Osteocyte (in vitro differentiated cells): ENCODE data around the gene CCNB2. TPM values are rescaled to one million over a fixed set of nuclear protein-coding genes. Genes with fewer than 3 reads are reported as not detected.
"Not testable (repeated sequence)": the region's sequence is repeated elsewhere in the genome, so short reads cannot be mapped to it uniquely, and the experiment has no call there.

ENCODE experiments used
- DNase-seq: peaks from one replicate; pipeline ENCODE4 v3.0.0; 2021; ENCODE audit warnings: mixed read lengths; ENCODE audit not compliant: unreplicated experiment; ENCODE audit errors: extremely low spot score
- H3K27ac Mint-ChIP-seq: one replicate; pipeline ENCODE4 v1.8.0; 2021; ENCODE audit warnings: mild to moderate bottlenecking, mixed read lengths; ENCODE audit not compliant: unreplicated experiment
- H3K27me3 Mint-ChIP-seq: one replicate; pipeline ENCODE4 v1.8.0; 2021; ENCODE audit warnings: mixed read lengths; ENCODE audit not compliant: unreplicated experiment
- H3K36me3 Mint-ChIP-seq: one replicate; pipeline ENCODE4 v1.8.0; 2021; ENCODE audit warnings: mixed read lengths; ENCODE audit not compliant: unreplicated experiment
- H3K4me1 Mint-ChIP-seq: one replicate; pipeline ENCODE4 v1.8.0; 2021; ENCODE audit warnings: mixed read lengths; ENCODE audit not compliant: unreplicated experiment
- H3K4me3 Mint-ChIP-seq: one replicate; pipeline ENCODE4 v1.8.0; 2021; ENCODE audit warnings: mild to moderate bottlenecking, moderate library complexity, mixed read lengths; ENCODE audit not compliant: unreplicated experiment
- H3K9me3 Mint-ChIP-seq: one replicate; pipeline ENCODE4 v1.8.0; 2021; ENCODE audit warnings: mixed read lengths; ENCODE audit not compliant: unreplicated experiment
- CTCF ChIP-seq: fragments of 200-600 bp; sonication (generic); IDR thresholded peaks from 2 replicates; pipeline ENCODE4 v1.5.0; 2021; ENCODE audit warnings: antibody characterized with exemption, mild to moderate bottlenecking, moderate library complexity
- total RNA-seq: library from RNA; stranded (reverse); gene quantifications from 2 replicates; pipeline ENCODE4 v1.2.1, GENCODE V29; 2021

The CCNB2 gene
- total RNA-seq, 1 donor from 2014 or later: 12.7 TPM

DNA sequence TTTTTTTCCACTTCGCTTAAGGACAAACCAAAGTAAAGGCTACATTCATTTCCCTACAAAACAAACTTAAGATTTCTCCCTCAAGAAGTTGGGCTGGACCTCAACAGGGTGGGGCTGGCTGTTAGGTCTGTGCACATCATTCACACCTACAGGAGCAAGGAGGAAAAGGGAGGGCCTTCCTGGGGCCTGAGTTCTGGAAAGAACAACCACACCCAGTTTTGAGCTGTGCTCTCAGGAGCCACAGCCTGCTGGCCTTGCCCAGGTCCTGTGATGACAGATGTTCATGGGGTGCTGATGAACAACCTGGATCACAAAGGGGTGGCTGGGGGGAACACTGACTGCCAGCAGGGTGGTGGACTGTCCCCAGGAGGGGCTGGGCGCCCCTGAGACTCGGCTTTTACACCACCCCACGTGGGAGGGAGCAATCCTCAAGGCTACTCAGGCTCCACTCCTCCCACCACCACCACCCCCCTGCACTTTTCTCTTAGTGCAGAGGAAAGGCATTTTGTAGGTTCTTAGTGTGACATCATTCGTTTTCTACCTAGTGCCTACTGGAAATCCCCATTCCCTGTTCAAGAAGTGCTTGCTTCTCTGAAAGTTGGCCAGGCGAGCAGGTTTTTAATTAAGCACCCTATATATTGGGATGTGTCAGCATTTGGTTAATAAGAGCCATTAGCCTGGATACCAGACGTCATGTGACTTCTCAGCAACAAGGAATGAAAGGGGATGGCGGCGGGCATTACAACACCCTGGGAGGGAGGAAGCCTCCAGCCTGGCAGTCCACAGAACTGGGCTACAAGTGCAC lies 35.7 kb downstream of the CCNB2 start:
- no peaks in the 10 kb centered on the region for H3K27me3 Mint-ChIP-seq
- H3K4me3 Mint-ChIP-seq: no peak overlapping the region
- peak; percentile 53 for DNase-seq
- peaks cover 33% of the 10 kb centered on the region for H3K36me3 Mint-ChIP-seq
- TF ChIP-seq CTCF: no peak
- H3K9me3 Mint-ChIP-seq: no peaks in the 10 kb centered on the region
- H3K4me1 Mint-ChIP-seq: no peaks in the 10 kb centered on the region
- H3K27ac Mint-ChIP-seq: no peak overlapping the region

GRCh38 chr15:59143281-59143680 lies 38.3 kb downstream of the CCNB2 start:
- no peak for DNase-seq
- no peaks in the 10 kb centered on the region for H3K9me3 Mint-ChIP-seq
- peaks cover 19% of the 10 kb centered on the region for H3K36me3 Mint-ChIP-seq
- H3K27ac Mint-ChIP-seq: no peak overlapping the region
- H3K4me3 Mint-ChIP-seq: no peak overlapping the region
- TF ChIP-seq CTCF: no peak
- peaks cover 7% of the 10 kb centered on the region for H3K4me1 Mint-ChIP-seq
- no peaks in the 10 kb centered on the region for H3K27me3 Mint-ChIP-seq

DNA sequence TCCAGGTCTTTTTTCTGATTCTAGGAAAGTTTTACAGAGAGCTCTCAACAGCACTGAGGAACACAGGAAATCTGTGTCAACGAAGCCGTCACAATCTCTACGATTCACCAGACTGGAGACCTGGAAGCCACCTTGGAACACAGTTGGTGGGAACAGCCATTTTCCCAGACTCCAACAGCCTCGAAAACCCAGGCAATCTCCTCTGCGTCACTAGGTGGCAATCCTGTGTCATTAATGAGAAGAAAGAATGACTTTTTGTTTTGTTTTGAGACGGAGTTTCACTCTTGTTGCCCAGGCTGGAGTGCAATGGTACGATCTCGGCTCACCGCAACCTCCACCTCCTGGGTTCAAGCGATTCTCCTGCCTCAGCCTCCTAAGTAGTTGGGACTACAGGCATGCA lies 39.6 kb downstream of the CCNB2 start:
- H3K9me3 Mint-ChIP-seq, H3K27me3 Mint-ChIP-seq, DNase-seq, H3K4me3 Mint-ChIP-seq, H3K27ac Mint-ChIP-seq: not testable (repeated sequence)
- peak; percentile 39 for TF ChIP-seq CTCF
- peaks cover 17% of the 10 kb centered on the region for H3K4me1 Mint-ChIP-seq
- peaks cover 24% of the 10 kb centered on the region for H3K36me3 Mint-ChIP-seq

GRCh38 chr15:59147666-59148065 lies 42.7 kb downstream of the CCNB2 start:
- no peaks in the 10 kb centered on the region for H3K27me3 Mint-ChIP-seq
- H3K4me1 Mint-ChIP-seq: peaks cover 17% of the 10 kb centered on the region
- no peak for TF ChIP-seq CTCF
- no peak overlapping the region for H3K4me3 Mint-ChIP-seq
- no peak overlapping the region for H3K27ac Mint-ChIP-seq
- no peaks in the 10 kb centered on the region for H3K9me3 Mint-ChIP-seq
- H3K36me3 Mint-ChIP-seq: peaks cover 23% of the 10 kb centered on the region
- no peak for DNase-seq

- no peak for TF ChIP-seq CTCF
- no peak overlapping the region for H3K4me3 Mint-ChIP-seq
- peaks cover 29% of the 10 kb centered on the region for H3K36me3 Mint-ChIP-seq
- no peaks in the 10 kb centered on the region for H3K27me3 Mint-ChIP-seq
- H3K4me1 Mint-ChIP-seq: peaks cover 17% of the 10 kb centered on the region
- no peaks in the 10 kb centered on the region for H3K9me3 Mint-ChIP-seq
- no peak for DNase-seq
- peak overlapping the region; percentile 63 for H3K27ac Mint-ChIP-seq
These were observed 43.3 kb downstream of the CCNB2 start for GRCh38 chr15:59148153-59148833.
